ENCODE measurements around the gene PRKCZ. TPM values are rescaled to one million over a fixed set of nuclear protein-coding genes. Genes with fewer than 3 reads are reported as not detected.
A peak's percentile ranks its signal among the peaks of the same experiment; 100 is the strongest.

The PRKCZ gene
- total RNA-seq, 3 donors from 2014 or later (not counting 1 experiment from before 2014, with no cell fraction given) = 25.1 to 37.1 (median 30.5) TPM

DNA sequence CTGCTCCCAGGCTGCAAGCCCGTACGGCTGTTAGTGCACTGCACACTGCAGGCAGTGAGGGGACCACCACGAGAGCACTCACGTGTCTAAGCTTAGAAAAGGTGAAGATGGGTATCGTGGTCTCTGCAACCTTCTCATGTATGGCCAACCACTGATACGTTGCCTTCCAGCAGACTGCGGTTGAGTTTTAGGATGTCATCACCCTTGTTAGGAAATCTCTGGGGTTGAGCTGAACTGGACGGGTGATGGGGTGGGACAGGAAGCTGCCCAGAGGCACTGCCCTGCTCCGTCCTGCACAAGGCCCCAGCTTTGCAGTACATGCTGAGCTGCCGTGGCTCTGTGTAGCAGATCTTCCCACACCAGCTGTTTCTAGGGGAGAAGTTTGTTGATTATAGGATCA, 101.0 kb downstream of the PRKCZ start:
- TF ChIP-seq, protein P1, sequence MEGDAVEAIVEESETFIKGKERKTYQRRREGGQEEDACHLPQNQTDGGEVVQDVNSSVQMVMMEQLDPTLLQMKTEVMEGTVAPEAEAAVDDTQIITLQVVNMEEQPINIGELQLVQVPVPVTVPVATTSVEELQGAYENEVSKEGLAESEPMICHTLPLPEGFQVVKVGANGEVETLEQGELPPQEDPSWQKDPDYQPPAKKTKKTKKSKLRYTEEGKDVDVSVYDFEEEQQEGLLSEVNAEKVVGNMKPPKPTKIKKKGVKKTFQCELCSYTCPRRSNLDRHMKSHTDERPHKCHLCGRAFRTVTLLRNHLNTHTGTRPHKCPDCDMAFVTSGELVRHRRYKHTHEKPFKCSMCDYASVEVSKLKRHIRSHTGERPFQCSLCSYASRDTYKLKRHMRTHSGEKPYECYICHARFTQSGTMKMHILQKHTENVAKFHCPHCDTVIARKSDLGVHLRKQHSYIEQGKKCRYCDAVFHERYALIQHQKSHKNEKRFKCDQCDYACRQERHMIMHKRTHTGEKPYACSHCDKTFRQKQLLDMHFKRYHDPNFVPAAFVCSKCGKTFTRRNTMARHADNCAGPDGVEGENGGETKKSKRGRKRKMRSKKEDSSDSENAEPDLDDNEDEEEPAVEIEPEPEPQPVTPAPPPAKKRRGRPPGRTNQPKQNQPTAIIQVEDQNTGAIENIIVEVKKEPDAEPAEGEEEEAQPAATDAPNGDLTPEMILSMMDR (IDR thresholded peaks at IDR 0.05) = no peak
- peaks cover 0 to 7% of the 10 kb centered on the region in 2 donors for H3K4me1 Mint-ChIP-seq
- H3K4me3 Mint-ChIP-seq = no peak overlapping the region
- Histone ChIP-seq H3K36me3 (ENCODE audit: control insufficient read depth, insufficient read depth, low read length) (peaks cover 8% of the 10 kb centered on the region), H3K4me1 (ENCODE audit: control insufficient read depth, insufficient read depth, low read length) (peaks cover 38% of the 10 kb centered on the region), H3K4me3 (ENCODE audit: low read length) (no peak overlapping the region), H3K27me3 (ENCODE audit: control insufficient read depth, insufficient read depth, low read length) (no peaks in the 10 kb centered on the region), H3K9me3 (ENCODE audit: control insufficient read depth, insufficient read depth, low read length) (no peaks in the 10 kb centered on the region), H3K27ac (ENCODE audit: low read length) (no peak overlapping the region)
- ATAC-seq (peak in 2 of 3 donors; percentile 36 to 83), DNase-seq (no peak)
- H3K27ac Mint-ChIP-seq = no peak overlapping the region
- no peaks in the 10 kb centered on the region for H3K36me3 Mint-ChIP-seq
- WGBS (ENCODE audit: insufficient coverage) = 85% methylated on average over 10 of the region's 10 CpGs
- peaks cover 0 to 3% of the 10 kb centered on the region in 2 donors for H3K9me3 Mint-ChIP-seq
- intact Hi-C loops (cut with micrococcal nuclease) = no loop called here
- no peaks in the 10 kb centered on the region for H3K27me3 Mint-ChIP-seq (ENCODE audit: low read depth in 2 of 2)

DNA sequence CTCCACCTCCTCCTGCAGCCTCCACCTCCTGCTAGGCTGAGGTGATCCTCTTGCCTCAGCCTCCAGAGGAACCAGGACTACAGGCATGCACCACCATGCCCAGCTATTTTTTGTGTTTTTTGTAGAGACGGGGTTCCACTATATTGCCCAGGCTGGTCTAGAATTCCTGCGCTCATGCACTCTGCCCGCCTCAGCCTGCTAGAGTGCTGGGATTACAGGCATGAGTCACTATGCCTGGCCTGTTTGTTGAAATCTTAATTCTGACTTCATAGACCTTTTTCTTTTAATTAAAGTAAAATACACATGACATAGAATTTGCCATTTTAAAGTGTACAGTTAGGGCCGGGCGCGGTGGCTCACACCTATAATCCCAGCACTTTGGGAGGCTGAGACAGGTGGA, 101.7 kb downstream of the PRKCZ start:
- ATAC-seq = no peak
- H3K27ac ChIP-seq (ENCODE audit: low read length) = no peak overlapping the region
- no peak overlapping the region for H3K4me3 ChIP-seq (ENCODE audit: low read length)
- no peak for DNase-seq
- H3K36me3 ChIP-seq (ENCODE audit: control insufficient read depth, insufficient read depth, low read length) = peaks cover 12% of the 10 kb centered on the region
- Mint-ChIP-seq H3K4me1 (peaks cover 0 to 7% of the 10 kb centered on the region in 2 donors), H3K27ac (no peak overlapping the region), H3K27me3 (ENCODE audit: low read depth in 2 of 2) (no peaks in the 10 kb centered on the region), H3K9me3 (peaks cover 0 to 3% of the 10 kb centered on the region in 2 donors), H3K4me3 (no peak overlapping the region), H3K36me3 (no peaks in the 10 kb centered on the region)
- no peaks in the 10 kb centered on the region for H3K9me3 ChIP-seq (ENCODE audit: control insufficient read depth, insufficient read depth, low read length)
- intact Hi-C loops (cut with micrococcal nuclease) = no loop called here
- no peaks in the 10 kb centered on the region for H3K27me3 ChIP-seq (ENCODE audit: control insufficient read depth, insufficient read depth, low read length)
- WGBS (ENCODE audit: insufficient coverage) = 88% methylated on average over 6 of the region's 6 CpGs
- TF ChIP-seq, protein P1 (IDR thresholded peaks at IDR 0.05) = no peak
- peaks cover 31% of the 10 kb centered on the region for H3K4me1 ChIP-seq (ENCODE audit: control insufficient read depth, insufficient read depth, low read length)

DNA sequence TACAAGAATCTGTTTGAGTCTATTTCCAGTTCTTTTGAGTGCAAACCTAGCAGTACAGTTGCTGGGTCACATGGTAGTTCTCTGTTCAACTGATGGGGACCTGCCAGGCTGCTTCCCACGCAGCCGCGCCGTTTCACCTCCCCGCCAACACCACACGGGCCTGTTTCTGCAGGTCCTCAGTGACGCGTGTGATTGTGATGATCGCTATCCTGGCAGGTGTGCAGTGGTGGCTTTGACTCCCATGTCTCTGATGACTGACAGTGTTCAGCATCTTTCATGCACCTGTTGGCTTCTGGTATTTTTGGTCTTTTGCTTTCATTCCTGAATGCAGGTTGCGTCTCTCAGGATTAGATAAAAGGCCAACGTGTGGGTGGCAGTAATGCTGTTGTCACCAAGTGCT, 102.7 kb downstream of the PRKCZ start:
- no peak overlapping the region for H3K27ac Mint-ChIP-seq

More for the DNA sequence above, 102.7 kb downstream of the PRKCZ start:
- peaks cover 30% of the 10 kb centered on the region for H3K4me1 ChIP-seq (ENCODE audit: control insufficient read depth, insufficient read depth, low read length)
- TF ChIP-seq, protein P1 (IDR thresholded peaks at IDR 0.05) = no peak
- H3K4me3 ChIP-seq (ENCODE audit: low read length) = no peak overlapping the region
- H3K4me1 Mint-ChIP-seq = peaks cover 0 to 7% of the 10 kb centered on the region in 2 donors
- no peak overlapping the region for H3K4me3 Mint-ChIP-seq
- peaks cover 0 to 3% of the 10 kb centered on the region in 2 donors for H3K9me3 Mint-ChIP-seq
- no peak for ATAC-seq
- H3K27ac ChIP-seq (ENCODE audit: low read length) = no peak overlapping the region
- H3K36me3 Mint-ChIP-seq = no peaks in the 10 kb centered on the region
- no peaks in the 10 kb centered on the region for H3K27me3 ChIP-seq (ENCODE audit: control insufficient read depth, insufficient read depth, low read length)
- intact Hi-C loops (cut with micrococcal nuclease) = no loop called here
- H3K36me3 ChIP-seq (ENCODE audit: control insufficient read depth, insufficient read depth, low read length) = peaks cover 14% of the 10 kb centered on the region
- DNase-seq = peak in 1 of 2 donors; percentile 68
- 91% methylated on average over 11 of the region's 11 CpGs for WGBS (ENCODE audit: insufficient coverage)
- H3K9me3 ChIP-seq (ENCODE audit: control insufficient read depth, insufficient read depth, low read length) = no peaks in the 10 kb centered on the region
- no peaks in the 10 kb centered on the region for H3K27me3 Mint-ChIP-seq (ENCODE audit: low read depth in 2 of 2)
